Karpas-422 (cell line): ENCODE data around the gene CDK6. TPM values are rescaled to one million over a fixed set of nuclear protein-coding genes. Genes with fewer than 3 reads are reported as not detected.
"Not testable (repeated sequence)": the region's sequence is repeated elsewhere in the genome, so short reads cannot be mapped to it uniquely, and the experiment has no call there.

Source experiments
- DNase-seq: peaks from one replicate; pipeline ENCODE4 v3.0.0-alpha.2; 2015
- H2AFZ ChIP-seq: fragments of 200-600 bp; sonication (generic); 2 replicates; pipeline ENCODE4 v1.6.1; 2014; ENCODE audit warnings: antibody characterized with exemption, low read length, mixed read lengths
- H3K27ac ChIP-seq: fragments of 200-600 bp; sonication (generic); 2 replicates; pipeline ENCODE4 v1.5.1; 2014; ENCODE audit warnings: mild to moderate bottlenecking, low read length, moderate library complexity
- H3K27me3 ChIP-seq: fragments of 200-600 bp; sonication (generic); 2 replicates; pipeline ENCODE4 v1.6.1; 2014; ENCODE audit warnings: low read length, mixed read lengths
- H3K36me3 ChIP-seq: fragments of 200-600 bp; sonication (generic); 2 replicates; pipeline ENCODE4 v1.6.1; 2014; ENCODE audit warnings: low read length, mixed read lengths; ENCODE audit not compliant: insufficient read depth
- H3K4me1 ChIP-seq: fragments of 200-600 bp; sonication (generic); 2 replicates; pipeline ENCODE4 v1.6.1; 2014; ENCODE audit warnings: mild to moderate bottlenecking, low read length, mixed read lengths
- H3K4me2 ChIP-seq: fragments of 200-600 bp; sonication (generic); 2 replicates; pipeline ENCODE4 v1.6.1; 2014; ENCODE audit warnings: low read length, low read depth, mild to moderate bottlenecking; ENCODE audit not compliant: poor library complexity, severe bottlenecking
- H3K4me3 ChIP-seq: fragments of 200-600 bp; sonication (generic); 2 replicates; pipeline ENCODE4 v1.5.1; 2014; ENCODE audit warnings: mild to moderate bottlenecking, antibody characterized with exemption, low read length, mixed read lengths
- H3K79me2 ChIP-seq: fragments of 200-600 bp; sonication (generic); 2 replicates; pipeline ENCODE4 v1.6.1; 2014; ENCODE audit warnings: mild to moderate bottlenecking, low read length, mixed read lengths
- H3K9ac ChIP-seq: fragments of 200-600 bp; sonication (generic); 2 replicates; pipeline ENCODE4 v1.6.0; 2014; ENCODE audit warnings: low read length
- H3K9me2 ChIP-seq: fragments of 200-600 bp; sonication (generic), shearing (Covaris generic); replicated peaks from 2 replicates; pipeline ENCODE4 v1.6.0; 2014; ENCODE audit warnings: mild to moderate bottlenecking, low read length, moderate library complexity; ENCODE audit not compliant: insufficient read depth
- H3K9me3 ChIP-seq: fragments of 300-700, 200-600 bp; sonication (generic); 2 replicates; pipeline ENCODE4 v1.6.1; 2014; ENCODE audit warnings: low read length, mixed read lengths
- H4K20me1 ChIP-seq: fragments of 200-600 bp; sonication (generic); 2 replicates; pipeline ENCODE4 v1.6.1; 2014; ENCODE audit warnings: mild to moderate bottlenecking, antibody characterized with exemption, low read length, low read depth; ENCODE audit not compliant: insufficient read depth
- total RNA-seq: library from RNA; depleted of rRNA; stranded (reverse); fragments of >200 nt; shearing (Covaris generic); gene quantifications from 2 replicates; pipeline ENCODE4 v1.2.3, GENCODE V29; 2014; ENCODE audit warnings: low replicate concordance

The CDK6 gene
- total RNA-seq, 1 experiment from 2014 or later = 65.1 TPM

DNA sequence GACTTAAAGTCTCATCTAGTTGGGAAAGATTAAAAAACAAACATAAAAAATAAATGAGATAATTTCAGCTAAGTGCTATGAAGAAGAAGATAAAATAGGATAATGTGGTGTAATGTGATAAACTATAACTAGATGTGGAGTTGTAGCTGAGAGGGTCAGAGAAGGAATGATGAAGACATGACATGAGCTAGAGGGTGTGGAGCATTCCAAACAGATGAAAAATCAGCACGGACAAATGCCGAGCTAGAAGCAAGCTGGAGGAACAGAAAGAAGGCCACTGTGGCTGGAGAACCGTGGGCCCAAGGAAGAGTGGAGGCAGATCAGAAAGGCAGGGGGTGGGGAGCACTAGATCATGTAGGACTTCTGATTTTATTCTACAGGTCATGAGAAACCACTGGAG, 70.6 kb downstream of the CDK6 start:
- Histone ChIP-seq H3K9me3 (no peaks in the 10 kb centered on the region), H3K79me2 (peaks cover 84% of the 10 kb centered on the region), H3K4me3 (no peak overlapping the region), H3K36me3 (no peaks in the 10 kb centered on the region), H2AFZ (no peak overlapping the region), H3K9ac (no peak overlapping the region), H3K27me3 (no peaks in the 10 kb centered on the region), H3K4me2 (no peak overlapping the region), H3K27ac (no peak overlapping the region), H3K4me1 (peaks cover 8% of the 10 kb centered on the region), H3K9me2 (no peaks in the 10 kb centered on the region), H4K20me1 (no peaks in the 10 kb centered on the region)
- DNase-seq = no peak

DNA sequence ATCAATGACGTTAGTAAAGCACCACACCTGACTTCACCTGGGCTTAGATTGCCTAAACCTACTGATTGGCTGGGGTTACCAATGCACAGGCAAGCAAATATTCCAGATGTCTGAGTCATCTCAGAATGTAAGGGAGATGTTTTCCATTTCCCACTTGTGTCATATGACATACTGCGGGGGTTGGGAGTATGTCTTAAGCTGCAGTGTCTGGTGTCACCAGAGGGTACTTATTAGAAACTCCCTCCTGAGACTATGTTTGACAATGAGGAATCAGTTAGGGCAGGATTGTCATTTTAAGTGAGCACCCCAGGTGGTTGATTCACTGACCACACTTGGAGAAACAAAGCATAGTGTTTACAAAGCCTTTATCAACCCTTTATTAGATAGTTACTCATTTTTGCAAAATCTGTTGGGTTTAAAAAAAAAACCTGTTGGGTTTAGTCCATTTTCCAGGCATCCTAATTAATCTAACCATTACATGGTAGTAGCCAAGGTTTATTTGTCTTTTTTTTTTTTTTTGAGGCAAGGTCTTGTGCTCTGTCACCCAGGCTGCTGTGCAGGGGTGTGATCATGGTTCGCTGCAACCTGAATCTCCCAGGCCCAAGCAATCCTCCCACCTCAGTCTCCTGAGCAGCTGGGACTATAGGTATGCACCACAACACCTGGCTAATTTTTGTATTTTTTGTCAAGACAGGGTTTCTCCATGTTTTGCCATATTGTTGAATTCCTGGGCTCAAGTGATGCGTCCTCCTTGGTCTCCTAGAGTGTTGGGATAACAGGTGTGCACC, 72.5 kb downstream of the CDK6 start:
- peaks cover 87% of the 10 kb centered on the region for H3K79me2 ChIP-seq

DNA sequence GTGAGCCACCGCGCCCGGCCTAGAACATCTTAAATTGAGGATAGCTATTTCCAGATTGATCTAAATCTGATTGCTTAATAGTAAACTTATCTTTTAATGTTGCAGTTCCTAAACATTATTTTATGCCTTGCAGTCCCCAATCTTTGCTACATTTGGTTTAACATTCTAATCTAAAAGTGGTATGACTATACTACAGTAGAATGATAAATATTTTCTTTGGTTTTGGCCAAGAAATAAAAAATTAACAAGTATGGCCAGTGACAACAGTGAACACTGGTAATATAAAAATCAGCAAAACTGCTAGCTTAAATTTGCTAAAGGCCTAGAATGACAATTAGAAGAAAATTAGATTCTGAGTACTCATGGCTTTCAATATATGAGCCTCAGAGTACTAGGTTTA, 73.5 kb downstream of the CDK6 start:
- Histone ChIP-seq H4K20me1 (no peaks in the 10 kb centered on the region), H3K27me3 (no peaks in the 10 kb centered on the region), H3K4me2 (no peak overlapping the region), H3K36me3 (no peaks in the 10 kb centered on the region), H3K9me2 (no peaks in the 10 kb centered on the region), H2AFZ (no peak overlapping the region), H3K9ac (no peak overlapping the region), H3K27ac (no peak overlapping the region), H3K9me3 (no peaks in the 10 kb centered on the region), H3K4me3 (no peak overlapping the region), H3K4me1 (no peaks in the 10 kb centered on the region), H3K79me2 (peaks cover 87% of the 10 kb centered on the region)
- DNase-seq = no peak

More for the DNA sequence above, 72.5 kb downstream of the CDK6 start:
- Histone ChIP-seq H3K9me2 (no peaks in the 10 kb centered on the region), H4K20me1 (no peaks in the 10 kb centered on the region), H3K4me3 (no peak overlapping the region), H3K27ac (no peak overlapping the region), H3K9ac (no peak overlapping the region), H3K4me1 (peaks cover 4% of the 10 kb centered on the region; the same call in 1 of the 2 replicates), H2AFZ (no peak overlapping the region), H3K4me2 (no peak overlapping the region), H3K36me3 (no peaks in the 10 kb centered on the region), H3K9me3 (no peaks in the 10 kb centered on the region), H3K27me3 (no peaks in the 10 kb centered on the region)
- no peak for DNase-seq

DNA sequence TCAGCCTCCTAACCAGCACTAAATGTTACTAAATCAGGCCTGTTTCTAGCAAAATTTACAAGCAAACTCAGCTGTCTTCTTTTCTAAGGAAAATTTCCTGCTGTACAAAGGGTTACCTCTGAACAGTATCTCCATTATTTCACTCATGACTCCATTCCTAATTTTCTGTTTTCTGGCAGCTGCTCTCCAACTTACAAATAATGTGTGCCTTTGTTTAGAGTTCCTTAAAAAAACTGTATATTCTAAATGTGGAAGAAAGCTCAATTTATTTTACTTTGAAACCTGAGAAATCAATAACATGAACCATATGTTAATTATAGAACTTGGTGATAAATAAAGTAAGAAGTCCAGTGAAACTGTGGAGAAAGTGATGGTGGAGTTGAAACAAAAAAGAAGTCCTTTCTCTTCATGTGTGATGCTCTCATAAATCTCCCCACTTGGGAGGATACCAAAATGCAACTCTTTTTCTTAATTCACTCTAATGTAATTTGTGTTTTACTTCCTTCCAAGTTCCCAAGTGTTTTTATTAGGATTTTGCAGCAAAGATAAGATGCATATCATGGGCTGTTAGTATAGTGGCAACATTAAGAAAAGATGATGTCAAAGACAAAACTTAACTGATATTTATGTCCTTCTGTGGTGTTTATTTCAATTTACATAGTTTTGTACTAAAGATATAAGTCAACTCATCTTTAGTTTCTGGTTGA, 74.8 kb downstream of the CDK6 start:
- Histone ChIP-seq H2AFZ (no peak overlapping the region), H3K4me2 (no peak overlapping the region), H3K9me2 (no peaks in the 10 kb centered on the region), H3K9me3 (no peaks in the 10 kb centered on the region), H3K4me1 (no peaks in the 10 kb centered on the region), H4K20me1 (no peaks in the 10 kb centered on the region), H3K36me3 (no peaks in the 10 kb centered on the region), H3K27me3 (no peaks in the 10 kb centered on the region), H3K9ac (no peak overlapping the region), H3K27ac (no peak overlapping the region), H3K4me3 (no peak overlapping the region), H3K79me2 (peaks cover 82% of the 10 kb centered on the region)
- DNase-seq = no peak

DNA sequence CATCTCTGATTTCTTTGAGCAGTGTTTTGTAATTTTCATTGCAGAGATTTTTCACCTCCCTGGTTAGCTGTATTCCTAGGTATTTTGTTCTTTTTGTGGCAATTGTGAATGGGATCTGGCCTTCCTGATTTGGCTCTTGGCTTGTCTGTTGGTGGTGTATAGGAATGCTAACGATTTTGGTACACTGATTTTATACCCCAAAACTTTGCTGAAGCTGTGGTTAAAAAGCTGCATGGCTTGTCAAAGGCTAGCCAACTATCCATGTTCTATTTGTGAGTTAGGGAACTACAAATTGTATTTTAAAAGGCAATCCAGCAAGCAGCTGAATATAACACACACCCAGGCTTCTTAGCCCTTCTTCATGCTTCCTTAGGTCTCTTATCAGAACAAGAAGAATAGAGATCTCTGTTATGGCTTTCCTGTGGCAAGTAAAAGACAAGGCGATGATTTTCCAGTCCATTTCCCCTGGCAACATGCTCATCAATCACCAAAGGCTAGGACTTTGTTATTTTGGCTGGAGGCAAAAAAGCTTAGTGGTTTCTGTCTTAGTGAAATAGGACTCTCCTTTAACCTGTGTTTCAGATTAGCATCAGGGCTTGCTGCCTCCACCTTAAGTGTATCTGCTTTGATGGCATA, 77.5 kb downstream of the CDK6 start:
- no peak overlapping the region for H3K4me3 ChIP-seq
- no peak overlapping the region for H3K9ac ChIP-seq
- no peak overlapping the region for H2AFZ ChIP-seq
- no peaks in the 10 kb centered on the region for H4K20me1 ChIP-seq
- H3K27ac ChIP-seq = no peak overlapping the region
- DNase-seq = no peak
- no peaks in the 10 kb centered on the region for H3K36me3 ChIP-seq
- no peaks in the 10 kb centered on the region for H3K9me3 ChIP-seq
- no peaks in the 10 kb centered on the region for H3K9me2 ChIP-seq
- H3K4me2 ChIP-seq = no peak overlapping the region
- no peaks in the 10 kb centered on the region for H3K27me3 ChIP-seq
- H3K79me2 ChIP-seq = peaks cover 85% of the 10 kb centered on the region
- no peaks in the 10 kb centered on the region for H3K4me1 ChIP-seq

DNA sequence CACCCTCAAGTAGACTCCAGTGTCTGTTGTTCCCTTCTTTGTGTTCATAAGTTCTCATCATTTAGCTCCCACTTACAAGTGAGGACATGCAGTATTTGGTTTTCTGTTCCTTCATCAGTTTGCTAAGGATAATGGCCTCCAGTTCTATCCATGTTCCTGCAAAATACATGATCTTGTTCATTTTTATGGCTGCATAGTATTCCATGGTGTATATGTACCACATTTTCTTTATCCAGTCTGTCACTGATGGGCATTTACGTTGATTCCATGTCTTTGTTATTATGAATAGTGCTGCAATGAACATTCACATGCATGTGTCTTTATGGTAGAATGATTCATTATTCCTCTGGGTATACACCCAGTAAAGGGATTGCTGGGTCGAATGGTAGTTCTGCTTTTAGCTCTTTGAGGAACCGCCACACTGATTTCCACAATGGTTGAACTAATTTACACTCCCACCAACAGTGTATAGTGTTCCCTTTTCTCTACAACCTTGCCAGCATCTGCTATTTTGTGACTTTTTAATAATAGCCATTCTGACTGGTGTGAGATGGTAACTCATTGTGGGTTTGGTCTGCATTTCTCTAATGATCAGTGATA, 79.0 kb downstream of the CDK6 start:
- H3K4me2 ChIP-seq, H3K27me3 ChIP-seq, H3K4me3 ChIP-seq, H3K36me3 ChIP-seq, H3K9ac ChIP-seq, H3K4me1 ChIP-seq, H2AFZ ChIP-seq, H4K20me1 ChIP-seq, DNase-seq, H3K9me2 ChIP-seq, H3K27ac ChIP-seq, H3K9me3 ChIP-seq: not testable (repeated sequence)
- peaks cover 84% of the 10 kb centered on the region for H3K79me2 ChIP-seq

DNA sequence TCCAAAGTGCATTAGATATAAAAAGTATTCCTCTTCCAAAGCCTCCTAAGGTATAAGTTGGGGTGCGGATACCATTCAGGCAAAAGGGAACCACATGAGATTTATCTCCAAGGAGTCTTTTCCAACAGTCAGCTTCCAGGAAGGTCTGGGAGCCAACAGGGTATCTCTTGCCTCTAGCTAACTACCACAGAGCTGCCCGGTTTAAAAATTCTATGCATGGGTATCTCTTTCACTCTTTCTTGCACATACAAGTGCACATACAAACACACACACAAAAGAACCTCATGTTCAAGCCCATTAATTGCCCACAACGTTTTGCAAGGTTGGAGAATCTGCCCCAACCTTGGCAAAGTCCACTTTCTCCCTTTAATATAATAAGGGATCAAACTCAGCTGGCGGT, 80.7 kb downstream of the CDK6 start:
- Histone ChIP-seq H3K4me2 (no peak overlapping the region), H3K79me2 (peaks cover 86% of the 10 kb centered on the region), H2AFZ (no peak overlapping the region), H3K27me3 (no peaks in the 10 kb centered on the region), H3K9me2 (no peaks in the 10 kb centered on the region), H3K36me3 (no peaks in the 10 kb centered on the region), H3K9ac (no peak overlapping the region), H3K4me3 (no peak overlapping the region), H3K27ac (no peak overlapping the region), H3K4me1 (no peaks in the 10 kb centered on the region), H3K9me3 (no peaks in the 10 kb centered on the region), H4K20me1 (no peaks in the 10 kb centered on the region)
- no peak for DNase-seq
